Measurements from ENCODE around the gene CXXC5. TPM values are rescaled to one million over a fixed set of nuclear protein-coding genes. Genes with fewer than 3 reads are reported as not detected.
A peak's percentile ranks its signal among the peaks of the same experiment; 100 is the strongest.

The CXXC5 gene
- total RNA-seq, 1 experiment from 2014 or later: 97.2 TPM

DNA sequence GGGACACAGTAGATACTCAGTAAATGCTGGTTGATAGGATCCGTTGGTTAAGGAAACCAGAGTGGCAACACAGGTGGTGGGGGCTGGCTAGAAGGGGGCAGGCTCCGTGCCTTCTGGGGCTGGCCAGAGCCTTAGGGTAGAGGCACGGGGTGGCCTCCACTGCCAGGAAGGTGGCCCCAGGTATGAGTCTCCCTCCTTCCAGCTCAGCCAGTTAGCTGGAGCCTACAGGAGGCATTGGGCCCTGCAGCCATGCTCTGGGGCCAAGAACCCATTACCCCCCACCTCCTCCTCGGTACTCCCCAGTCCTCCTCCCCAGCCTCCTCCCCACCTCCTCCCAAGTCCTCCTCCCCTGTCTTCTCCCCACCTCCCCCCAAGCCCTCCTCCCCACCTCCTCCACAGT lies 27.7 kb downstream of the CXXC5 start:
- Mint-ChIP-seq H3K9me3 (no peaks in the 10 kb centered on the region), H3K27me3 (ENCODE audit: low read depth) (no peaks in the 10 kb centered on the region), H3K4me3 (no peak overlapping the region), H3K36me3 (peaks cover 7% of the 10 kb centered on the region), H3K27ac (no peak overlapping the region), H3K4me1 (peaks cover 48% of the 10 kb centered on the region)
- DNase-seq (ENCODE audit: low spot score) (no peak), ATAC-seq (no peak)
- ChIA-PET POLR2A (no interaction called here), CTCF (interaction anchor here (2.4 kb wide), 1 partner anchor 90 kb away, joined by 10 read pairs; no protein-coding TSS in a partner anchor)
- TF ChIP-seq ZNF263 (CRISPR knock-in tag; IDR thresholded peaks at IDR 0.05; ENCODE audit: low read depth) (peak; percentile 76), KAT7 (CRISPR knock-in tag; IDR thresholded peaks at IDR 0.05; ENCODE audit: borderline replicate concordance) (no peak)

DNA sequence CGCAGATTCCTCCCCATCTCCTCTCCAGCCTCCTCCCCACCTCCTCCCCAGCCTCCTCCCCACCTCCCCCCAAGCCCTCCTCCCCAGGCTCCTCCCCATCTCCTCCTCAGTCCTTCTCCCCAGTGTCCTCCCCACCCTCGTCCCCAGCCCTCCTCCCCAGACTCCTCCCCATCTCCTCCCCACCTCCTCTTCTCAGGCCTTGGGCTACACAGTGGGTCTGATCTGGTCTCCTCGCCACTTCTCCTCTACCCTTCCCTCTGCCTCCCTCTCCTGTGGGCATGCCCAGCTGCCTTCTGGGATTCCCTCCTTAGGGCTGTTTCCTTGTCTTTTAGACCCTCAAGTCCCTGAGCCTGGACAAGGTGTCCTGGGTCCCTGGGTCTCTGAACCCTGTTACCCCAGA lies 28.3 kb downstream of the CXXC5 start:
- Mint-ChIP-seq H3K27me3 (ENCODE audit: low read depth) (no peaks in the 10 kb centered on the region), H3K9me3 (no peaks in the 10 kb centered on the region), H3K36me3 (peaks cover 7% of the 10 kb centered on the region), H3K4me1 (peaks cover 45% of the 10 kb centered on the region), H3K27ac (peak overlapping the region; percentile 82), H3K4me3 (no peak overlapping the region)
- TF ChIP-seq, protein P1, sequence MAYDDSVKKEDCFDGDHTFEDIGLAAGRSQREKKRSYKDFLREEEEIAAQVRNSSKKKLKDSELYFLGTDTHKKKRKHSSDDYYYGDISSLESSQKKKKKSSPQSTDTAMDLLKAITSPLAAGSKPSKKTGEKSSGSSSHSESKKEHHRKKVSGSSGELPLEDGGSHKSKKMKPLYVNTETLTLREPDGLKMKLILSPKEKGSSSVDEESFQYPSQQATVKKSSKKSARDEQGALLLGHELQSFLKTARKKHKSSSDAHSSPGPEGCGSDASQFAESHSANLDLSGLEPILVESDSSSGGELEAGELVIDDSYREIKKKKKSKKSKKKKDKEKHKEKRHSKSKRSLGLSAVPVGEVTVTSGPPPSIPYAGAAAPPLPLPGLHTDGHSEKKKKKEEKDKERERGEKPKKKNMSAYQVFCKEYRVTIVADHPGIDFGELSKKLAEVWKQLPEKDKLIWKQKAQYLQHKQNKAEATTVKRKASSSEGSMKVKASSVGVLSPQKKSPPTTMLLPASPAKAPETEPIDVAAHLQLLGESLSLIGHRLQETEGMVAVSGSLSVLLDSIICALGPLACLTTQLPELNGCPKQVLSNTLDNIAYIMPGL (CRISPR knock-in tag; IDR thresholded peaks at IDR 0.05): no peak
- TF ChIP-seq, protein P2, sequence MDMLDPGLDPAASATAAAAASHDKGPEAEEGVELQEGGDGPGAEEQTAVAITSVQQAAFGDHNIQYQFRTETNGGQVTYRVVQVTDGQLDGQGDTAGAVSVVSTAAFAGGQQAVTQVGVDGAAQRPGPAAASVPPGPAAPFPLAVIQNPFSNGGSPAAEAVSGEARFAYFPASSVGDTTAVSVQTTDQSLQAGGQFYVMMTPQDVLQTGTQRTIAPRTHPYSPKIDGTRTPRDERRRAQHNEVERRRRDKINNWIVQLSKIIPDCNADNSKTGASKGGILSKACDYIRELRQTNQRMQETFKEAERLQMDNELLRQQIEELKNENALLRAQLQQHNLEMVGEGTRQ (CRISPR knock-in tag; IDR thresholded peaks at IDR 0.05): no peak
- TF ChIP-seq, protein P3, sequence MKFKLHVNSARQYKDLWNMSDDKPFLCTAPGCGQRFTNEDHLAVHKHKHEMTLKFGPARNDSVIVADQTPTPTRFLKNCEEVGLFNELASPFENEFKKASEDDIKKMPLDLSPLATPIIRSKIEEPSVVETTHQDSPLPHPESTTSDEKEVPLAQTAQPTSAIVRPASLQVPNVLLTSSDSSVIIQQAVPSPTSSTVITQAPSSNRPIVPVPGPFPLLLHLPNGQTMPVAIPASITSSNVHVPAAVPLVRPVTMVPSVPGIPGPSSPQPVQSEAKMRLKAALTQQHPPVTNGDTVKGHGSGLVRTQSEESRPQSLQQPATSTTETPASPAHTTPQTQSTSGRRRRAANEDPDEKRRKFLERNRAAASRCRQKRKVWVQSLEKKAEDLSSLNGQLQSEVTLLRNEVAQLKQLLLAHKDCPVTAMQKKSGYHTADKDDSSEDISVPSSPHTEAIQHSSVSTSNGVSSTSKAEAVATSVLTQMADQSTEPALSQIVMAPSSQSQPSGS (CRISPR knock-in tag; IDR thresholded peaks at IDR 0.05; ENCODE audit: borderline replicate concordance, low read depth): no peak
- TF ChIP-seq ZNF671 (CRISPR knock-in tag; IDR thresholded peaks at IDR 0.05) (no peak), PRRX2 (CRISPR knock-in tag; IDR thresholded peaks at IDR 0.05) (no peak), ZBTB21 (CRISPR knock-in tag; IDR thresholded peaks at IDR 0.05; ENCODE audit: borderline replicate concordance) (no peak), KAT7 (CRISPR knock-in tag; IDR thresholded peaks at IDR 0.05; ENCODE audit: borderline replicate concordance) (no peak)
- TF ChIP-seq, protein P4, sequence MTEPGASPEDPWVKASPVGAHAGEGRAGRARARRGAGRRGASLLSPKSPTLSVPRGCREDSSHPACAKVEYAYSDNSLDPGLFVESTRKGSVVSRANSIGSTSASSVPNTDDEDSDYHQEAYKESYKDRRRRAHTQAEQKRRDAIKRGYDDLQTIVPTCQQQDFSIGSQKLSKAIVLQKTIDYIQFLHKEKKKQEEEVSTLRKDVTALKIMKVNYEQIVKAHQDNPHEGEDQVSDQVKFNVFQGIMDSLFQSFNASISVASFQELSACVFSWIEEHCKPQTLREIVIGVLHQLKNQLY (CRISPR knock-in tag; IDR thresholded peaks at IDR 0.05): no peak
- ChIA-PET POLR2A (interaction anchor here (1.1 to 1.4 kb wide), 3 partner anchors 14 to 38 kb away, joined by 3 read pairs; no protein-coding TSS in a partner anchor), CTCF (interaction anchor here (2.9 kb wide), 1 partner anchor 34 kb away, joined by 17 read pairs; no protein-coding TSS in a partner anchor)
- DNase-seq (ENCODE audit: low spot score) (no peak), ATAC-seq (no peak)

DNA sequence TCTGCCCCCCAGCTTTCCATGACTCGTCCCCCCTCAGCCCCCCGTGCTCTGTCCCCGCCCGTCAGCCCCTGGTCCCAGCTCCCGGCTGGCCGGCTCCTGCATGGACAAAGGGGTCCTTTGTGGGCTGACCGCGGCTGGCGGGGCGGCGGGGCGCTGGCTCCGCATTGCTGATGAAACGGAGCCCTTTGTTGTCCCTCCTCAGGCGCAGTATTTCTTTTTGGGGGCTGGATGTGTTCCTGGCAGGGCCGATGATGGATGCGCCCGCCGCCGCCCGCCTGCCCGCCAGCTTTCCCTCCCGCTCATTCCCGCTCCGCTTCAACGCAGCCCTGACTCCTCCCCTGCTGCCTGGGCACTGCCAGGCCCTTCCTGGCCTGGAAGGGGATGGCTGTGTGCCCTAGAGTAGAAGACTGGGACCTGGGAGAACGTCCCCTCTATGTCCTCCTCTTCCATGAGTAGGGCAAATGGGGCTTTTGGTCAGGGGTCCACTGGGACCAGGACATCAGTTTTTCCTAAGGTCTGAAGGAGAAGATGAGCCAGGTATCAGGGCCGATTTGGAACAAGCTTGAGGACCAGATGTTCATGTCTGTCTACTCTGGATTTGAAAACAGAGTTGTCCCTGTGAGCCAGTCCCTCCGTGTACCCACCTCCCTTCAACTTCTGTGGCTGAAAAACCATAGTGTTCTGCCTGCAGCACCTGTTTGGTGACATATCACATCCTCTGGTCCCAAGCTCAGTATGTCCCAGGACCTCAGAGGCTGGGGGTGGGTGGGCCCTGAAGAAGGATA lies 29.0 kb downstream of the CXXC5 start:
- ATAC-seq: no peak
- no peaks in the 10 kb centered on the region for H3K9me3 Mint-ChIP-seq
- TF ChIP-seq, protein P5, sequence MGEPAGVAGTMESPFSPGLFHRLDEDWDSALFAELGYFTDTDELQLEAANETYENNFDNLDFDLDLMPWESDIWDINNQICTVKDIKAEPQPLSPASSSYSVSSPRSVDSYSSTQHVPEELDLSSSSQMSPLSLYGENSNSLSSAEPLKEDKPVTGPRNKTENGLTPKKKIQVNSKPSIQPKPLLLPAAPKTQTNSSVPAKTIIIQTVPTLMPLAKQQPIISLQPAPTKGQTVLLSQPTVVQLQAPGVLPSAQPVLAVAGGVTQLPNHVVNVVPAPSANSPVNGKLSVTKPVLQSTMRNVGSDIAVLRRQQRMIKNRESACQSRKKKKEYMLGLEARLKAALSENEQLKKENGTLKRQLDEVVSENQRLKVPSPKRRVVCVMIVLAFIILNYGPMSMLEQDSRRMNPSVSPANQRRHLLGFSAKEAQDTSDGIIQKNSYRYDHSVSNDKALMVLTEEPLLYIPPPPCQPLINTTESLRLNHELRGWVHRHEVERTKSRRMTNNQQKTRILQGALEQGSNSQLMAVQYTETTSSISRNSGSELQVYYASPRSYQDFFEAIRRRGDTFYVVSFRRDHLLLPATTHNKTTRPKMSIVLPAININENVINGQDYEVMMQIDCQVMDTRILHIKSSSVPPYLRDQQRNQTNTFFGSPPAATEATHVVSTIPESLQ (CRISPR knock-in tag; IDR thresholded peaks at IDR 0.05): no peak
- TF ChIP-seq, protein P3 (CRISPR knock-in tag; IDR thresholded peaks at IDR 0.05; ENCODE audit: borderline replicate concordance, low read depth): no peak
- TF ChIP-seq TCF7 (CRISPR knock-in tag; IDR thresholded peaks at IDR 0.05; ENCODE audit: low read depth) (no peak), SP1 (CRISPR knock-in tag; conservative IDR thresholded peaks at IDR 0.05) (no peak), NFYB (CRISPR knock-in tag; conservative IDR thresholded peaks at IDR 0.05; ENCODE audit: low read depth) (no peak), CREM (CRISPR knock-in tag; IDR thresholded peaks at IDR 0.05) (no peak), NFE2L1 (CRISPR knock-in tag; IDR thresholded peaks at IDR 0.05) (no peak), ETV6 (CRISPR knock-in tag; IDR thresholded peaks at IDR 0.05) (no peak), ZNF263 (CRISPR knock-in tag; IDR thresholded peaks at IDR 0.05; ENCODE audit: low read depth) (no peak), ZNF232 (CRISPR knock-in tag; IDR thresholded peaks at IDR 0.05) (no peak)
- TF ChIP-seq, protein P6, sequence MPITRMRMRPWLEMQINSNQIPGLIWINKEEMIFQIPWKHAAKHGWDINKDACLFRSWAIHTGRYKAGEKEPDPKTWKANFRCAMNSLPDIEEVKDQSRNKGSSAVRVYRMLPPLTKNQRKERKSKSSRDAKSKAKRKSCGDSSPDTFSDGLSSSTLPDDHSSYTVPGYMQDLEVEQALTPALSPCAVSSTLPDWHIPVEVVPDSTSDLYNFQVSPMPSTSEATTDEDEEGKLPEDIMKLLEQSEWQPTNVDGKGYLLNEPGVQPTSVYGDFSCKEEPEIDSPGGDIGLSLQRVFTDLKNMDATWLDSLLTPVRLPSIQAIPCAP (CRISPR knock-in tag; IDR thresholded peaks at IDR 0.05): no peak
- TF ChIP-seq, protein P7, sequence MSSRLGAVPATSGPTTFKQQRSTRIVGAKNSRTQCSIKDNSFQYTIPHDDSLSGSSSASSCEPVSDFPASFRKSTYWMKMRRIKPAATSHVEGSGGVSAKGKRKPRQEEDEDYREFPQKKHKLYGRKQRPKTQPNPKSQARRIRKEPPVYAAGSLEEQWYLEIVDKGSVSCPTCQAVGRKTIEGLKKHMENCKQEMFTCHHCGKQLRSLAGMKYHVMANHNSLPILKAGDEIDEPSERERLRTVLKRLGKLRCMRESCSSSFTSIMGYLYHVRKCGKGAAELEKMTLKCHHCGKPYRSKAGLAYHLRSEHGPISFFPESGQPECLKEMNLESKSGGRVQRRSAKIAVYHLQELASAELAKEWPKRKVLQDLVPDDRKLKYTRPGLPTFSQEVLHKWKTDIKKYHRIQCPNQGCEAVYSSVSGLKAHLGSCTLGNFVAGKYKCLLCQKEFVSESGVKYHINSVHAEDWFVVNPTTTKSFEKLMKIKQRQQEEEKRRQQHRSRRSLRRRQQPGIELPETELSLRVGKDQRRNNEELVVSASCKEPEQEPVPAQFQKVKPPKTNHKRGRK (CRISPR knock-in tag; IDR thresholded peaks at IDR 0.05; ENCODE audit: borderline replicate concordance): no peak

More for the DNA sequence above, 29.0 kb downstream of the CXXC5 start:
- H3K27me3 Mint-ChIP-seq (ENCODE audit: low read depth): no peaks in the 10 kb centered on the region
- peak overlapping the region; percentile 26 for H3K27ac Mint-ChIP-seq
- H3K36me3 Mint-ChIP-seq: peaks cover 7% of the 10 kb centered on the region
- peaks cover 42% of the 10 kb centered on the region for H3K4me1 Mint-ChIP-seq
- CTCF ChIA-PET: interaction anchor here (0.8 to 2.9 kb wide), 8 partner anchors 12 to 110 kb away, joined by 3 to 20 read pairs (median 10); no protein-coding TSS in a partner anchor
- POLR2A ChIA-PET: interaction anchor here (1.1 to 1.4 kb wide), 4 partner anchors 13 to 39 kb away, joined by 3 to 7 read pairs (median 3); partner anchors contain the start of gene CXXC5
- no peak for DNase-seq (ENCODE audit: low spot score)
- H3K4me3 Mint-ChIP-seq: no peak overlapping the region
